NCI-H524 treated with DMSO at 0.1 percent for 48 hours (cell line): Measurements from ENCODE around the gene H6PD.
A peak's percentile ranks its signal among the peaks of the same experiment; 100 is the strongest.

ENCODE experiments used
- DNase-seq: peaks from one replicate; lab custom pipeline; 2025; lab: John Stamatoyannopoulos, UW

H6PD gene

DNA sequence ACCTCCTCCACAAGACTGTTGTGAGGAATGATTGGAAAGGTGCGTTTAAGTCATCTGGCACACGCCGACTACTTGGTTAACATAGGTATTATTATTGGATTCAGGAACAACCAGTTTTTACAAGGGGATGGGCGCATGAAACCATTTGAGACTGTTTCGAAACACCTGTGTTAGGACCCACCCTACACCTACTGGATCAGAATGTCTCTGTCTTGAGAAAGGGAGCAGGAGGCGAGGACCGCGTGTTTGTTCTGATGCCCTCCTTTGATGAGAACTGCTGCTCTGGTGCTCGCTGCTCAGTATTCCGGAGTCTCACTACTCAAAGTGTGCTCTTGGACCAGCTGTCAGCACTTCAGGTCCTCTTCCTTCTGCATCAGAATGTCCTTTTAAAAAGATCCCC lies 7.3 kb downstream of the H6PD start:
- DNase-seq, result no peak

DNA sequence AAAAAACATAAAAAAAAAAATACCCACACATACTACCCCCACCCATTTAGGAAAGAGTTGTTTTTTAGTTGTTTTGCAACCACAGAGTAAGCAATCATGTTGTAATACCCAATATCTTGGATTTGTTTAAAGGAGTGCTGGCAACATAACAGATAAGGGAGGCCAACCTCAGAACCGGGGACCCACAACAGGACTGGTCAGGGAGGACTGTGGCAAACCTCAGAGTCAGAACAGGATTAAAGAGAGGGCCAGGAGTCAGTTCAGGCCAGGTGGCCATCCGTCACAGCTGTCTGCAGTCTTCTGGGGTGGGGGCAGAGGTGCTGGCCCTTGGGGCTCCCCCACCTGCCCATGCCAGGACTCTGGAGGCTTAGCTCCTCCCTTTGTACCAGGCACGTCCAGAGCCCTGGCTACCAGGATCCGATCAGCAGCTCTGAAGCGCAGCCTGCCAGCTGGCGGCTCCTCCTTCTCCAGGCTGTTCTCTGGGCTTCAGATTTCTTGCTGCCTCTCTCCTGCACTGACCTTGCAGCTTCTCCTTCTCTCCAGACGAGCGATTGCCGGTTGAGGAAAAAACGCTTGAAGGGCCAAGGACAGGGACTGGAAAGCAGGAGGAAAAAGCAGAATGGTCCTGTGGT lies 7.9 kb downstream of the H6PD start:
- no peak for DNase-seq

GRCh38 chr1:9243066-9243739 lies 8.6 kb downstream of the H6PD start:
- no peak for DNase-seq

GRCh38 chr1:9244501-9245229 lies 10.1 kb downstream of the H6PD start:
- DNase-seq, result no peak

GRCh38 chr1:9245230-9245619 lies 10.7 kb downstream of the H6PD start:
- DNase-seq, result no peak

GRCh38 chr1:9245661-9246060 lies 11.1 kb downstream of the H6PD start:
- DNase-seq, result no peak

DNA sequence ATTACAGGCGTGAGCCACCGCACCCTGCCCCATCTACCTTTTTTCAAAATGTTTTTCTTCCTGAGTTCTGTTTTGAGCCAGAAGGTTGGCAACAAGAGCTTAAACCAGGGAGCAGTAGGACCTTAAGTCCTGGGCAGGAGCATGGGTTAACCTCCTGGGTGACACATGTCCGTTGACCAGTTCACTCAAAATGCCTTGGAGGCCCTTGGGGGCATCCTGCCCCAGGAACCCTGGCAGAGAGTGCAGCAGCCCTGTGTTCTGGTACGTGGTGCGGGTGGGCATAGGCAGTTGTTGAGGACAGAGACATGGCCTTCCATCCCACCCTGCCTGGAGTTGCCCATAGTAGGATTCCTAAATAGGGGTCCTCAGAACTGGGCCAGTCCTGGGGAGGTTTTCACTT lies 11.6 kb downstream of the H6PD start:
- no peak for DNase-seq

GRCh38 chr1:9246841-9247785 lies 12.5 kb downstream of the H6PD start:
- DNase-seq, result no peak

- no peak for DNase-seq
Observed at GRCh38 chr1:9247894-9248293, 13.3 kb downstream of the H6PD start.

- no peak for DNase-seq
Observed at GRCh38 chr1:9248341-9249262, 14.0 kb downstream of the H6PD start.

DNA sequence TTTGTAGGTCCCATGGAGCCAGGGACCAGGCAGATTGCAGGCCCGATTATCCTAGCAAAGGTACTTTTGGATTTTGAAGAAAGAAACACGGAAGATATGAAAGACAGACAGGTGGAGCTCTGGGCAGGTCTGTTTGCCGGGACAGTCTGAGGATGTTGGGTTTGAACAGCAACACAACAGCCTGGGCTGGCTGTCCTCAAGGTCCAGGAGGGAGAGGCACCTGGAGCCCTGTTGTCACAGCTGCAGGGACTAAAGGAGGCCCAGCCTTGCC lies 14.6 kb downstream of the H6PD start:
- no peak for DNase-seq

- peak; percentile 36 for DNase-seq
Observed at GRCh38 chr1:9249534-9250410, 15.2 kb downstream of the H6PD start.

- no peak for DNase-seq
Observed at GRCh38 chr1:9250411-9251381, 16.1 kb downstream of the H6PD start.

DNA sequence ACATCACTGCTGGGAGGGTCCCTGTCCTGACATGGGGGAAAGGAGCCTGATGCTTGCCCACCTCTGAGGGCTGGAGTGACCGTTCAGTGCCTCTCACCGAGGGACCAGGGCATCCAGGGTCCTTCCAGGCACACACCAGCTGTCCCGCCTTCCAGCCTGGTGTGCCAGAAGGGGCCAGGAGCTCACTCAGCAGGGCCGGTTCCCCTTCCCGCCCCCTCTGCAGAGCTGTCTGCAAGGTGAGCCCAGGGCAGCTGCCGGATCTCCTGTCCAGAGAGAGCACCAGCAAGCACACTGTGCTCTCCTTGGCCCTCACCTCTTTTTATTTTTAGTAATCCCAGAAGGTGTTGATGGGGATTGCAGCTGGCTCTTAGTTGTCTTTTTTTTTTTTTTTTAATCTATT lies 16.9 kb downstream of the H6PD start:
- DNase-seq, result peak; percentile 14

DNA sequence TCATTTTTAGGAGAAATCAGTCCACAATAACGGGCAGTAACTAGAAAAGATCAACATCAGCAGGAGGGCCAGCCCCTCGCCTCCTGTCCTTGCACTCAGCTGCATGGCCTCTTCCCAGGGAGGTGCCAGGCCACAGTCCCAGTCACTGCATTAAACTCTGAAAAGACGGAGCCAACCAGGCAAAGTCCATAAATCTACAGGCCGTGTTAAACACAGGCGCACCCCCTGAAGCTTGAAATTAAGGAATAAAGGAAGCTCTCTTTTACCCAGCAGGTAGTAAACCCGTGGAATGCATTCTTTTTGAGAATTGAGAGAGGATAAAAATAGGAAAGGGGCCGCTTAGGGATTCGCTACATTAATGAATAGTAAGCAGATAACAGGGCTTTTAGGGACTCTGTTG lies 18.4 kb downstream of the H6PD start:
- no peak for DNase-seq

- no peak for DNase-seq
Observed at GRCh38 chr1:9253453-9254105, 19.0 kb downstream of the H6PD start.

- DNase-seq, result no peak
Observed at GRCh38 chr1:9256332-9256731, 21.8 kb downstream of the H6PD start.

DNA sequence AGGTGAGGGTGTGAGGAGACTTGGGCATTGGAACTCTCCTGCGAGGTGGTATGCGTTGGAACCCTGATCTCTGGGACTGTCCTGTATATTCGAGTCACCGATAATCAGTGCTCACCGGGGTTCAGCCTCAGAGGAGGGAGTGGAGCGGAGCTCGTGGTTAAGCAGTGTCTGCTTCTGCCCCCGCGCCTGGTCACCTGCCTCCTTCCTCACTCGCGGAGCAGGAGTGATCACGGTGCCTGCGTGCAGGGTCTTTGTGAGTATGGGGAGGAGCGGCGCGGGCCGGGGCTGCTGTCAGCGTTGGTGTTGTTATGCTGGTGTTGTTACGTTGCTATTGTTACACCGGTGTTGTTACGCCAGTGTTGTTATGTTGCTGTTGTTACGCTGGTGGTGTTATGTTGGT lies 23.3 kb downstream of the H6PD start:
- DNase-seq, result no peak

DNA sequence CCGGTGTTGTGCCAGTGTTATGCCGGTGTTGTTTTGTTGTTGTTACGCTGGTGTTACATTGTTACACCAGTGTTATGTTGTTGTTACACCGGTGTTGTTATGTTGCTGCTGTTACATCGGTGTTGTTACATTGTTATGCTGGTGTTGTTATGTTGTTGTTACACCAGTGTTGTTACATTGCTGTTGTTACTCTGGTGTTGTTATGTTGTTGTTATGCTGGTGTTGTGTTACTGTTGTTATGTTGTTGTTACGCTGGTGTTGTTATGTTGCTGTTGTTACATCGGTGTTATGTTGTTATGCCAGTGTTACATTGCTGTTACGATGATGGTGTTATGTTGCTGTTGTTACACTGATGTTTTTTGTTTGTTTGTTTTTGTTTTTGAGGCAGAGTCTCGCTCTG lies 24.1 kb downstream of the H6PD start:
- no peak for DNase-seq
